HEK293T (cell line): ENCODE results near the gene NOD2.

Experiments used
- CTCF ChIA-PET: fragments of 350-600 bp; formaldehyde crosslinking; extraction: SDS; loops from one replicate; lab custom pipeline; 2021; ENCODE audit warnings: antibody characterized with exemption, inconsistent platforms; lab: Yijun Ruan, JAX
- POLR2A ChIA-PET: fragments of 350-600 bp; formaldehyde crosslinking; extraction: SDS; loops from one replicate; lab custom pipeline; 2020; ENCODE audit warnings: antibody characterized with exemption, inconsistent platforms; lab: Yijun Ruan, JAX
- DNase-seq: peaks from one replicate; pipeline ENCODE4 v3.0.0; 2012; ENCODE audit warnings: mixed read lengths; ENCODE audit errors: extremely low spot score
- ARNT ChIP-seq: fragments of 450-650 bp; IDR thresholded peaks from 2 replicates; pipeline ENCODE4 v1.6.1; 2017; ENCODE audit warnings: mild to moderate bottlenecking
- BHLHE40 ChIP-seq: fragments of 450-650 bp; IDR thresholded peaks from 2 replicates; pipeline ENCODE4 v1.6.1; 2016; ENCODE audit warnings: mild to moderate bottlenecking, moderate library complexity, borderline replicate concordance
- CTBP1 ChIP-seq: fragments of 450-650 bp; IDR thresholded peaks from 2 replicates; pipeline ENCODE4 v1.6.1; 2016; ENCODE audit warnings: borderline replicate concordance
- ELF4 ChIP-seq: fragments of 450-650 bp; IDR thresholded peaks from 2 replicates; pipeline ENCODE4 v1.6.1; 2017; ENCODE audit warnings: antibody characterized with exemption
- FOXA1 ChIP-seq: fragments of 450-650 bp; IDR thresholded peaks from 2 replicates; pipeline ENCODE4 v1.6.1; 2016; ENCODE audit warnings: mild to moderate bottlenecking
- FOXK2 ChIP-seq: fragments of 450-650 bp; IDR thresholded peaks from 2 replicates; pipeline ENCODE4 v1.6.1; 2016; ENCODE audit warnings: mild to moderate bottlenecking
- FOXM1 ChIP-seq: fragments of 450-650 bp; IDR thresholded peaks from 2 replicates; pipeline ENCODE4 v1.6.1; 2017; ENCODE audit warnings: mild to moderate bottlenecking, borderline replicate concordance
- HDGF ChIP-seq: fragments of 450-650 bp; IDR thresholded peaks from 2 replicates; pipeline ENCODE4 v1.6.1; 2017; ENCODE audit warnings: antibody characterized with exemption, borderline replicate concordance
- L3MBTL2 ChIP-seq: fragments of 450-650 bp; conservative IDR thresholded peaks from 2 replicates; pipeline ENCODE4 v1.6.1; 2016; ENCODE audit warnings: mild to moderate bottlenecking
- LEF1 ChIP-seq: fragments of 450-650 bp; IDR thresholded peaks from 2 replicates; pipeline ENCODE4 v1.6.1; 2017; ENCODE audit warnings: mild to moderate bottlenecking, borderline replicate concordance
- NFRKB ChIP-seq: fragments of 450-650 bp; IDR thresholded peaks from 2 replicates; pipeline ENCODE4 v1.6.1; 2016; ENCODE audit warnings: mild to moderate bottlenecking, moderate library complexity
- SP1 ChIP-seq: fragments of 450-650 bp; IDR thresholded peaks from 2 replicates; pipeline ENCODE4 v1.6.1; 2017
- SUZ12 ChIP-seq: fragments of 450-650 bp; IDR thresholded peaks from 2 replicates; pipeline ENCODE4 v1.6.1; 2016; ENCODE audit warnings: mild to moderate bottlenecking
- TARDBP ChIP-seq: fragments of 450-650 bp; IDR thresholded peaks from 2 replicates; pipeline ENCODE4 v1.6.1; 2016
- ZNF384 ChIP-seq: fragments of 450-650 bp; IDR thresholded peaks from 2 replicates; pipeline ENCODE4 v1.6.1; 2016
- TF ChIP-seq, protein P1 (sequence below): fragments of 450-650 bp; IDR thresholded peaks from 2 replicates; pipeline ENCODE4 v1.6.1; 2016

The NOD2 gene

DNA sequence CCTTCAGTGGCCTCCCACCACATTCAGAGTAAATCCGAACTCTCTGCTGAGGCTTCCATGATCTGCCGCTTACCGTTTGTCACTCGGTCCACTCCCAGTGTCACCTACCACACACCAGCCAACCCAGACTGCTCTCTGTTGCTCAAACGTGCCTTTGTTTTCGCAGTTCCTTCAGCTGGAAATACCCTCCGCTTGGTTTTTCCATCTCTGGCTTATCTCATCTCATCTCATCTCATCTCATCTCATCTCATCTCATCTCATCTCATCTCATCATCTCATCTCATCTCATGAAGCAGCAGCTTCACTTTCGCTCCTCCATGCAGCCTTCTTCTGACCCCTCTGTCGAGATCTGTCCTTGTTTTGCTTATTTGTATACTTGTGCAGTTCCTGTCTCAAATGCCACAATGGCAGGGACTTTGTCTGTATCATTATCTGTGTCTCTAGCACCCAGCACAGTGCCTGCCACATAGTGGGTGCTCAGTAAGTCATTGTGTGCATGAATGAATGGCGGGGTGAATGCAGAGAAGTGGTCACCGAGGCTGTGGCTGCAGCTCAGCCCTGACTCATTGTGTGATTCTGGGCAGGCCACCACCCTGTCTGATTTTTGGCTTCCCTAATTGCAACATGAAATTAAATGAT, 8.5 kb upstream of the NOD2 start:
- CTCF ChIA-PET, result no interaction called here
- no peak for DNase-seq
- TF ChIP-seq FOXK2, result no peak
- no peak for TF ChIP-seq L3MBTL2
- TF ChIP-seq BHLHE40, result no peak
- no peak for TF ChIP-seq SP1
- no peak for TF ChIP-seq TARDBP
- TF ChIP-seq SUZ12, result no peak
- no peak for TF ChIP-seq ZNF384
- TF ChIP-seq, protein P1, sequence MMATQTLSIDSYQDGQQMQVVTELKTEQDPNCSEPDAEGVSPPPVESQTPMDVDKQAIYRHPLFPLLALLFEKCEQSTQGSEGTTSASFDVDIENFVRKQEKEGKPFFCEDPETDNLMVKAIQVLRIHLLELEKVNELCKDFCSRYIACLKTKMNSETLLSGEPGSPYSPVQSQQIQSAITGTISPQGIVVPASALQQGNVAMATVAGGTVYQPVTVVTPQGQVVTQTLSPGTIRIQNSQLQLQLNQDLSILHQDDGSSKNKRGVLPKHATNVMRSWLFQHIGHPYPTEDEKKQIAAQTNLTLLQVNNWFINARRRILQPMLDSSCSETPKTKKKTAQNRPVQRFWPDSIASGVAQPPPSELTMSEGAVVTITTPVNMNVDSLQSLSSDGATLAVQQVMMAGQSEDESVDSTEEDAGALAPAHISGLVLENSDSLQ, result no peak
- no peak for TF ChIP-seq NFRKB
- TF ChIP-seq FOXM1, result no peak
- no peak for TF ChIP-seq FOXA1
- no peak for TF ChIP-seq HDGF
- no peak for TF ChIP-seq ELF4
- no peak for TF ChIP-seq ARNT
- POLR2A ChIA-PET, result no interaction called here

DNA sequence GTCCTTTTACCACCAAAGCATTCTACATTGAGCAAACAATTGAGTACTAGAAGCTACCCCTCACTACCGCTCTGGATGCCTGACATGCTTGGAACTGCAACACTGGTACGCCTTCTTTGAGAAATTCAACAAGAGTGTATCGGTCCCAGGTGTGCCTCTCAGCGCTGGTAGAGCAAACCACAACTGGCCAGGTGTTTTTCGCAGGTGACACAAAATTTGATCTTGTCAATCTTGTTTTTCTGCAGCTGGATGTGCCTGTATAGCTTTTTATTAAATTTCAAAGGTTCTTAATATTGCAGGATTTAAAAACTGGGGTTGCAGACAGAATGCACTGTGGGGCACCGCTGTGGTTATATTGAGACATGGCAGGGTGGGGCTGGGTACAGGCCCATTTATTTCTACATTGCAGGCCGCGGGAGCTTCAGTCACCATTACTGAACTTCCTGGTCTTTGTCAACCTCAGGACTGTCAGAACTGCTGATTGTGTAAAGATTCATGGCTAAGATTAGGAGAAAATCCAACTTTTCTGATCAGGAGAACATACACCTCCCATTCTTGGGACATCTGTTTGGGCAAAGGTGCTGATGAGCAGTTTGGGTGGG, 7.8 kb upstream of the NOD2 start:
- TF ChIP-seq, protein P1, result no peak
- TF ChIP-seq L3MBTL2, result no peak
- TF ChIP-seq TARDBP, result no peak
- TF ChIP-seq NFRKB, result no peak
- no peak for TF ChIP-seq FOXM1
- no peak for TF ChIP-seq SUZ12
- TF ChIP-seq FOXA1, result no peak
- TF ChIP-seq CTBP1, result no peak
- no peak for TF ChIP-seq FOXK2
- TF ChIP-seq ELF4, result no peak
- no peak for DNase-seq
- POLR2A ChIA-PET, result no interaction called here
- CTCF ChIA-PET, result interaction anchor here (1.2 kb wide), 1 partner anchor 7 kb away, joined by 3 read pairs; no protein-coding TSS in a partner anchor

DNA sequence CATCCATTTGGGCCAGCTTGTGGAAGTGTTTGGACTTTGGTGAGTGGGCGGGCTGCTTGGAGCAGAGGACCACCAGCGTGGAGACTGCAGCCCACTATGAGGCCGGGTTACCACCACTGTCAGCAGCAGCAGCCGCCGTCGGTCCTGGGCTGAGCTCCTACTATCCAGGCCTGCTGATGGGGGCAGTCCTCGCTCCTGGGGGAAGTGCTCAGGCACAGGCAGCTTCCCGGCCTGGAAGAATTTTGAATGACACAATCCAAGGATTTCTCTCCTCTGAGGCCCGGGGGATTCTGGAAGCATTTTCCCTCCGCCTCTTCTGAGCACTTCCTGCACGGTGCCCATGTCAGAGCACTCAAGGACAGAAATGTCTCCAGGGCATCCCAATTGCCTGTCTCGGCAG, 5.3 kb upstream of the NOD2 start:
- CTCF ChIA-PET, result no interaction called here
- DNase-seq, result no peak
- POLR2A ChIA-PET, result no interaction called here
- TF ChIP-seq FOXM1 (no peak), L3MBTL2 (no peak), FOXK2 (no peak), ELF4 (no peak), CTBP1 (no peak), NFRKB (no peak), ARNT (no peak), SP1 (no peak), TARDBP (no peak), SUZ12 (no peak), FOXA1 (no peak), ZNF384 (no peak), LEF1 (no peak), BHLHE40 (no peak), HDGF (no peak)
- TF ChIP-seq, protein P1, result no peak

DNA sequence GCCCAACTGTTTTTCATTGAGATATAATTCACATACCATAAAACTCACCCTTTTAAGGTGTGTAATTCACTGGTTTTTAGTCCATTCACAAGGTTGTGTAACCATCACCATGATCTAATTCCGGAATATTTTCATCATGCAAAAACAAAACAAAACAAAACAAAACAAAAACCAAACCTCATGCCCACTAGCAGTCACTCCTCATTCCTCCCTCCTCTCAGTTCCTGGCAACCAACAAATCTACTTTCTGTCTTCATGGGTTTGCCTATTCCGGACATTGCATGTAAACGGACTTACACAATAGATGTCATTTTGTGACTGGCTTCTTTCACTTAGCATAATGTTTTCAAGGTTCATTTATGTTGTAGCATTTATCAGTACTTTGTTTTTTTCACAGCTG, 4.5 kb upstream of the NOD2 start:
- DNase-seq, result no peak
- no peak for TF ChIP-seq LEF1
- TF ChIP-seq FOXA1, result no peak
- TF ChIP-seq FOXM1, result no peak
- no peak for TF ChIP-seq SP1
- no peak for TF ChIP-seq NFRKB
- TF ChIP-seq TARDBP, result no peak
- TF ChIP-seq CTBP1, result no peak
- ChIA-PET POLR2A (no interaction called here), CTCF (no interaction called here)

DNA sequence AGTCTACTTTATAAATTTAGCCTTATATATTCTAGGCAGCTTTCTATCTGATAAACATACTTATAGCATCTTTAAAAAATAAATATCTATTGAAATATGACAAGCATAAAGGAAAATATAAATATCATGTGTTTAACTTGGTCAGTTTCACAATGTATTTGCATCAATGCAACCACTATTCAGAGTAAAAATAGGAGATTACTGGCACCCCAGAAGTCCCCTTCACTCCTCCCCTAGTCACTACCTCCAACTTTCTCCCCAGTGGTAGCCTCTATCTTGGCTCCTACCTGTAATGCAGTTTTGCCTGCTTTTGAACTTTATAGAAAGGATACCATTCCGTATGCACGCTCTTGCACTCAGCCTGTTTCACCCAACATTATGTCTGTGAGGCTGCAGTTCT, 3.2 kb upstream of the NOD2 start:
- no peak for DNase-seq
- TF ChIP-seq HDGF, result no peak
- TF ChIP-seq FOXA1, result no peak
- TF ChIP-seq ZNF384, result no peak
- TF ChIP-seq ELF4, result no peak
- no peak for TF ChIP-seq FOXM1
- no peak for TF ChIP-seq SP1
- TF ChIP-seq SUZ12, result no peak
- no peak for TF ChIP-seq NFRKB
- TF ChIP-seq, protein P1, result no peak
- TF ChIP-seq L3MBTL2, result no peak
- CTCF ChIA-PET, result no interaction called here
- POLR2A ChIA-PET, result no interaction called here

DNA sequence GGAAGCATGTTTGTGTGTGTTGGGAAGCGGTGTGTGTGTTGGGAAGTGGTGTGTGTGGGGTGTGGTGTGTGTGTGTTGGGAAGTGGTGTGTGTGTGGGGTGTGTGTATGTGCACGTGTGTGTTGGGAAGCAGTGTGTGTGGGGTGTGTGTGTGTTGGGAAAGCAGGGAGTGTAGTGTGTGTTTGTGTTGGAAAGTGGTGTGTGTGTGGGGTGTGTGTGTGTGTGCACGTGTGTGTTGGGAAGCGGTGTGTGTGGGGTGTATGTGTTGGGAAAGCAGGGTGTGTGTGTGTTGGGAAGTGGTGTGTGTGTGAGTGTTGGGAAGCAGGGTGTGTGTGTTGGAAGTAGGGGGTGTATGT, 785 bp upstream of the NOD2 start:
- DNase-seq, result no peak
- TF ChIP-seq NFRKB (no peak), ELF4 (no peak), ZNF384 (no peak), ARNT (no peak), SP1 (no peak), FOXA1 (no peak), LEF1 (no peak), HDGF (no peak), FOXM1 (no peak), L3MBTL2 (no peak), FOXK2 (no peak), TARDBP (no peak)
- TF ChIP-seq, protein P1, result no peak
- CTCF ChIA-PET, result no interaction called here
- POLR2A ChIA-PET, result no interaction called here
